ENCODE data around the gene AOC2. TPM values are rescaled to one million over a fixed set of nuclear protein-coding genes. Genes with fewer than 3 reads are reported as not detected.

Gene AOC2
- polyA plus RNA-seq, 1 experiment = 0.43 TPM

DNA sequence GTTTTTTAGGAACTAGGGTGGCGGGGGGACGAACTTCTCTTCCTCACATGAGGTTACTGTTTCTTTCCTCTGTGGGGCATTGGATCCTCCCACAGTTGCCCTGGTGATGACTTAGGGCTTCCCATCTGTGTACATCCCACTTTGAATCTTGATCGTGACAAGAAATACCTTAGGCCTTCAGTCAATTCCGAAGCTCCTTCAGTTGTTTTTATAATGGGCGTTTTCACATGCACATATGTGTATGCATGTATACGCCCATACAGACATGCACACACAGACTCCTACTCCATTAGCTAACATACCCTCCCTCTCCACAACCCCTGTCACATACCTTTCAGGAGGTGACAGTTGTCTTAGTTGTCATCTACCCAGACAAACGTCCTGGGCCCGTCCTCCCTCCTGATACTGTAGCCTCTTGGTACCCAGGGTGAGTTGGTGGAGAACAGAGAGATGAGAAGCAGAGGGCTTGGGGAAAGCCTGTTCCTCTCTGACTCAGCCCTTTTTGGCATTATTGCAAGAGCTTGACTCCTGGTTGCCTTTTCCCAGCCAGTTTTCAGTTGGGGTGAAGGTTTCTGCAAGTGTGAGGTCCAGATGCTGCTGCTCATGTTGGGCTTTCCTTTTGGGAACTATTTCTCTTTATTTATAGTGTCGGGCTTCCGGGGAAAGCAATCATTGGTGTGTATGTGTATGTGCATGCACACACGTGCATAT, 2.2 kb upstream of the AOC2 start:
- Histone ChIP-seq H3K4me3 (ENCODE audit: low read depth, low read length) (no peak overlapping the region), H3K36me3 (ENCODE audit: control insufficient read depth, insufficient read depth, low read length) (peaks cover 21% of the 10 kb centered on the region), H3K27me3 (ENCODE audit: control insufficient read depth, insufficient read depth, low read length) (no peaks in the 10 kb centered on the region)
- CTCF ChIA-PET = interaction anchor here (0.9 to 7.9 kb wide), 9 partner anchors 18 to 156 kb away, joined by 3 to 62 read pairs (median 8); partner anchors contain the start of genes BECN1 and RPL27
- POLR2A ChIA-PET = no interaction called here
- TF ChIP-seq, protein P1, sequence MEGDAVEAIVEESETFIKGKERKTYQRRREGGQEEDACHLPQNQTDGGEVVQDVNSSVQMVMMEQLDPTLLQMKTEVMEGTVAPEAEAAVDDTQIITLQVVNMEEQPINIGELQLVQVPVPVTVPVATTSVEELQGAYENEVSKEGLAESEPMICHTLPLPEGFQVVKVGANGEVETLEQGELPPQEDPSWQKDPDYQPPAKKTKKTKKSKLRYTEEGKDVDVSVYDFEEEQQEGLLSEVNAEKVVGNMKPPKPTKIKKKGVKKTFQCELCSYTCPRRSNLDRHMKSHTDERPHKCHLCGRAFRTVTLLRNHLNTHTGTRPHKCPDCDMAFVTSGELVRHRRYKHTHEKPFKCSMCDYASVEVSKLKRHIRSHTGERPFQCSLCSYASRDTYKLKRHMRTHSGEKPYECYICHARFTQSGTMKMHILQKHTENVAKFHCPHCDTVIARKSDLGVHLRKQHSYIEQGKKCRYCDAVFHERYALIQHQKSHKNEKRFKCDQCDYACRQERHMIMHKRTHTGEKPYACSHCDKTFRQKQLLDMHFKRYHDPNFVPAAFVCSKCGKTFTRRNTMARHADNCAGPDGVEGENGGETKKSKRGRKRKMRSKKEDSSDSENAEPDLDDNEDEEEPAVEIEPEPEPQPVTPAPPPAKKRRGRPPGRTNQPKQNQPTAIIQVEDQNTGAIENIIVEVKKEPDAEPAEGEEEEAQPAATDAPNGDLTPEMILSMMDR (IDR thresholded peaks at IDR 0.05; ENCODE audit: insufficient read depth, low read depth, low read length) = no peak
- DNase-seq (ENCODE audit: low read depth) = no peak

DNA sequence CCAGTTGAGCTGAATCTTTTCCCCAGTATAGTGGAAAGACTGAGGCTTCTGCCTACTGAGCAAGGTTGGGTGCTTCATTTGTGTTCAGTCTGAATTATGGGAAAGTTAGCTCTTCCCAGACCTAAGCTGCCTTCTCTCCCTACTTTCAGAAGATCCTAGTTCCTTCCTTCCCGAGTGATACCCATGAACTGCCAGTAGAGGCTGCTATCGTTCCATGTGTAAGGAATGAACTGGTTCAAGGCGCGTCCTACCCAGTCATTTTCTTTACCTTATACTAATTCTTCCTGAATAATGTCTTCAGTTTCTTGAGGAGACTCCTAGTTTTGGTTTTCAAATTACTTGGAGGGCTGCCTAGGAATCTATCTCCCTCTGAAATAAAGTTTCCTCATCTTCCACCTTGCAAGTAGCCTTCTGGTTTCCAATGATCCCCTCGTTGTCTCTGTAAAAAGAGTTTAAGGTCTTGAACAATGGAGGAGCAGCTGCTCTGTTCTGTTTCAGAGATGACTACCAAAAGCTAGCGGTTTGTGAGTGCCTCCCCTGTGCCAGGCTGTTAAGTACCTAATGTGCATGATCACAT, 934 bp upstream of the AOC2 start:
- DNase-seq (ENCODE audit: low read depth) = no peak
- ChIA-PET CTCF (interaction anchor here (0.6 to 7.9 kb wide), 32 partner anchors 8 to 641 kb away, joined by 3 to 62 read pairs (median 3); partner anchors contain the start of genes AARSD1, BECN1, DHX8 and RPL27), POLR2A (no interaction called here)
- H3K4me3 ChIP-seq (ENCODE audit: low read depth, low read length) = no peak overlapping the region
- TF ChIP-seq, protein P1 (IDR thresholded peaks at IDR 0.05; ENCODE audit: insufficient read depth, low read depth, low read length) = peak; percentile 98
- peaks cover 15% of the 10 kb centered on the region for H3K36me3 ChIP-seq (ENCODE audit: control insufficient read depth, insufficient read depth, low read length)
- H3K27me3 ChIP-seq (ENCODE audit: control insufficient read depth, insufficient read depth, low read length) = no peaks in the 10 kb centered on the region

DNA sequence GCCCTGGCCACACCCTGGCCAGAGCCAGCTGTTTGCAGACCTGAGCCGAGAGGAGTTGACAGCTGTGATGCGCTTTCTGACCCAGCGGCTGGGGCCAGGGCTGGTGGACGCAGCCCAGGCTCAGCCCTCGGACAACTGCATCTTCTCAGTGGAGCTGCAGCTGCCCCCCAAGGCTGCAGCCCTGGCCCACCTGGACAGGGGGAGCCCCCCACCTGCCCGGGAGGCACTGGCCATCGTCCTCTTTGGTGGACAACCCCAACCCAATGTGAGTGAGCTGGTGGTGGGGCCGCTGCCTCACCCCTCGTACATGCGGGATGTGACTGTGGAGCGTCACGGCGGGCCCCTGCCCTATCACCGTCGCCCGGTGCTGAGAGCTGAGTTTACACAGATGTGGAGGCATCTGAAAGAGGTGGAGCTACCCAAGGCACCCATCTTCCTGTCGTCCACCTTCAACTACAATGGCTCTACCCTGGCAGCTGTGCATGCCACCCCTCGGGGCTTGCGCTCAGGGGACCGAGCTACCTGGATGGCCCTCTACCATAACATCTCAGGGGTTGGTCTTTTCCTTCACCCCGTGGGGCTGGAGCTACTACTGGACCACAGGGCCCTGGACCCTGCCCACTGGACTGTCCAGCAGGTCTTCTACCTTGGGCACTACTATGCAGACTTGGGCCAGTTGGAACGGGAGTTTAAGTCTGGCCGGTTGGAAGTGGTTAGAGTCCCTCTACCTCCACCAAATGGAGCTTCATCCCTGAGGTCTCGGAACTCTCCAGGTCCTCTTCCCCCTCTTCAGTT, 578 bp downstream of the AOC2 start:
- Histone ChIP-seq H3K27me3 (ENCODE audit: control insufficient read depth, insufficient read depth, low read length) (no peaks in the 10 kb centered on the region; the same call in 1 of the 2 replicates), H3K36me3 (ENCODE audit: control insufficient read depth, insufficient read depth, low read length) (peaks cover 15% of the 10 kb centered on the region), H3K4me3 (ENCODE audit: low read depth, low read length) (no peak overlapping the region)
- TF ChIP-seq, protein P1 (IDR thresholded peaks at IDR 0.05; ENCODE audit: insufficient read depth, low read depth, low read length) = no peak
- POLR2A ChIA-PET = no interaction called here
- no peak for DNase-seq (ENCODE audit: low read depth)
- CTCF ChIA-PET = interaction anchor here (0.9 to 7.9 kb wide), 7 partner anchors 10 to 97 kb away, joined by 3 to 62 read pairs (median 8); no protein-coding TSS in a partner anchor

DNA sequence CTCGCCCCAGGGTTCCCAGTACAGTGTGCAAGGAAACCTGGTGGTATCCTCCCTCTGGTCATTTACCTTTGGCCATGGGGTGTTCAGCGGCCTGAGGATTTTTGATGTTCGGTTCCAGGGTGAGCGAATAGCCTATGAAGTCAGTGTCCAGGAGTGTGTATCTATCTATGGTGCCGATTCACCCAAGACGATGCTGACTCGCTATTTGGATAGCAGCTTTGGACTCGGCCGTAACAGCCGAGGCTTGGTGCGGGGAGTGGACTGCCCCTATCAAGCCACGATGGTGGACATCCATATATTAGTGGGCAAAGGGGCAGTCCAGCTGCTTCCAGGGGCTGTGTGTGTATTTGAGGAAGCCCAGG, 1.2 kb downstream of the AOC2 start:
- CTCF ChIA-PET = interaction anchor here (2.7 to 7.9 kb wide), 3 partner anchors 10 to 93 kb away, joined by 8 to 62 read pairs (median 61); no protein-coding TSS in a partner anchor

More for the DNA sequence above, 1.2 kb downstream of the AOC2 start:
- Histone ChIP-seq H3K36me3 (ENCODE audit: control insufficient read depth, insufficient read depth, low read length) (peaks cover 15% of the 10 kb centered on the region), H3K4me3 (ENCODE audit: low read depth, low read length) (no peak overlapping the region), H3K27me3 (ENCODE audit: control insufficient read depth, insufficient read depth, low read length) (no peaks in the 10 kb centered on the region; the same call in 1 of the 2 replicates)
- no peak for DNase-seq (ENCODE audit: low read depth)
- POLR2A ChIA-PET = no interaction called here
- TF ChIP-seq, protein P1 (IDR thresholded peaks at IDR 0.05; ENCODE audit: insufficient read depth, low read depth, low read length) = no peak
